ENCODE results near the gene MCM5. TPM values are rescaled to one million over a fixed set of nuclear protein-coding genes. Genes with fewer than 3 reads are reported as not detected.

MCM5 gene
- total RNA-seq, 1 experiment from 2014 or later = 274 TPM

- no peaks in the 10 kb centered on the region for H4K20me1 ChIP-seq (ENCODE audit: control insufficient read depth, insufficient read depth, insufficient read length)
- H3K27ac ChIP-seq (ENCODE audit: insufficient read length, low read depth, low read length) = no peak overlapping the region
- H2BK120ac ChIP-seq (ENCODE audit: low read depth, low read length, poor library complexity, severe bottlenecking) = no peak overlapping the region
- no peaks in the 10 kb centered on the region for H3K4me1 ChIP-seq (ENCODE audit: insufficient read depth, low read length)
- no peak overlapping the region for H4K91ac ChIP-seq (ENCODE audit: insufficient read length, low read depth, low read length)
- H3K9ac ChIP-seq (ENCODE audit: extremely low read depth, insufficient read length, low read length) = no peak overlapping the region
- no peak overlapping the region for H2AFZ ChIP-seq (ENCODE audit: low read length)
- Mint-ChIP-seq H3K27ac (no peak overlapping the region), H3K27me3 (ENCODE audit: low read depth) (peaks cover 21% of the 10 kb centered on the region), H3K36me3 (ENCODE audit: insufficient read depth in 1 of 3, low read depth in 3 of 3) (peaks cover 9 to 16% (median 11%) of the 10 kb centered on the region in 3 experiments; a peak in 5 of 7 replicates), H3K4me1 (peaks cover 25 to 26% of the 10 kb centered on the region in 2 experiments), H3K9me3 (no peaks in the 10 kb centered on the region), H3K4me3 (no peak overlapping the region)
- H2BK12ac ChIP-seq (ENCODE audit: insufficient read length, low read depth, low read length) = no peak overlapping the region
- no peak overlapping the region for H2BK20ac ChIP-seq (ENCODE audit: low read depth, low read length, poor library complexity, severe bottlenecking)
- no peaks in the 10 kb centered on the region for H3K27me3 ChIP-seq (ENCODE audit: insufficient read depth, low read length)
- no peak overlapping the region for H3K23ac ChIP-seq (ENCODE audit: insufficient read length, low read depth, low read length)
- no peak overlapping the region for H4K5ac ChIP-seq (ENCODE audit: insufficient read length, low read depth, low read length)
- H2AK5ac ChIP-seq (ENCODE audit: insufficient read length, low read length) = no peak overlapping the region
- no peaks in the 10 kb centered on the region for H3K79me2 ChIP-seq (ENCODE audit: insufficient read depth, low read length)
- H2BK15ac ChIP-seq (ENCODE audit: low read depth, low read length) = no peak overlapping the region
- no peak overlapping the region for H4K8ac ChIP-seq (replicated peaks; ENCODE audit: insufficient read length, low read depth, low read length)
- DNase-seq = no peak
- no peaks in the 10 kb centered on the region for H3K23me2 ChIP-seq (ENCODE audit: insufficient read length, low read depth, low read length, poor library complexity, severe bottlenecking)
- H3K4ac ChIP-seq (ENCODE audit: low read depth, low read length) = no peak overlapping the region
- H2BK5ac ChIP-seq (ENCODE audit: insufficient read length, low read length) = no peak overlapping the region
- TF ChIP-seq CTCF (conservative IDR thresholded peaks at IDR 0.05) = no peak
- no peaks in the 10 kb centered on the region for H3K79me1 ChIP-seq (ENCODE audit: insufficient read depth, low read depth, low read length, poor library complexity, severe bottlenecking)
- H3K9me3 ChIP-seq (ENCODE audit: control insufficient read depth, low read depth, low read length) = no peaks in the 10 kb centered on the region
- no peak overlapping the region for H3K4me2 ChIP-seq (ENCODE audit: insufficient read depth, insufficient read length, low read length)
- no peak overlapping the region for H3K18ac ChIP-seq (ENCODE audit: insufficient read length, low read depth, low read length)
- no peak overlapping the region for H3K56ac ChIP-seq (ENCODE audit: insufficient read length, low read depth, low read length)
- WGBS (ENCODE audit: extremely low coverage, insufficient read length, low lambda C conversion rate) = no CpG with 5 or more reads among the region's 15 CpGs
- no peak overlapping the region for H3T11ph ChIP-seq (ENCODE audit: low read length)
- no peak overlapping the region; the same call in 1 of the 2 replicates for H3K14ac ChIP-seq (ENCODE audit: insufficient read depth, low read length)
Measured at GRCh38 chr22:35452351-35452781, 52.4 kb downstream of the MCM5 start.
